PFSK-1 (cell line): ENCODE data around the gene ZNF528.

Source experiments
- FOXP2 ChIP-seq: optimal IDR thresholded peaks from 2 replicates; pipeline ENCODE3; 2011; ENCODE audit warnings: borderline replicate concordance, control low read depth, inconsistent platforms; ENCODE audit not compliant: insufficient read depth; ENCODE audit errors: extremely low read length, extremely low read depth
- POLR2AphosphoS5 ChIP-seq: IDR thresholded peaks from 2 replicates; pipeline ENCODE4 v1.6.1; 2012; ENCODE audit warnings: low read depth, mild to moderate bottlenecking, control low read depth, low read length, moderate library complexity
- SIN3A ChIP-seq: IDR thresholded peaks from 2 replicates; pipeline ENCODE4 v1.6.1; 2012; ENCODE audit warnings: mild to moderate bottlenecking, low read length, moderate library complexity, borderline replicate concordance; ENCODE audit not compliant: insufficient read depth
- TAF1 ChIP-seq: IDR thresholded peaks from 2 replicates; pipeline ENCODE4 v1.6.1; 2012; ENCODE audit warnings: low read length, control low read depth, borderline replicate concordance; ENCODE audit not compliant: insufficient read depth
- TF ChIP-seq, protein P1 (sequence below), 2 experiments: IDR thresholded peaks; 2 replicates each; pipeline versions ENCODE4 v1.6.1 to v1.8.0; 2011 to 2012; ENCODE audit warnings: low read depth in 2 of 2, low read length in 2 of 2, control low read depth in 1 of 2, inconsistent platforms in 1 of 2, mild to moderate bottlenecking in 1 of 2, moderate library complexity in 1 of 2; ENCODE audit not compliant: insufficient read depth in 1 of 2

ZNF528 gene

DNA sequence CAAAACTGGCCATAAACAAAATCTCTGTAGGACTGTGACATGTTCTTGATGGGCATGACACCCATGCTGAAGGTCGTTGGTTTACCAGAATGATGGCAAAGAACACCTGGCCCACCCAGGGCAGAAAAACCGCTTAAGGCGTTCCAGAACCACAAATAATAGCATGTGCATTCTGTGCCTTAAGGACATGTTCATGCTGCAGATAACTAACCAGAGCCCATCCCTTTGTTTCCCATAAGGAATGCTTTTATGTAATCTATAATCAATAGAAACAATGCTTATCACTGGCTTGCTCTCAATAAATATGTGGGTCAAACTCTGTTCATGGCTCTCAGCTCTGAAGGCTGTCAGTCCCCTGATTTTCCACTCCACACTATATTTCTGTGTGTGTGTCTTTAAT, 44.5 kb downstream of the ZNF528 start:
- TF ChIP-seq SIN3A = no peak

DNA sequence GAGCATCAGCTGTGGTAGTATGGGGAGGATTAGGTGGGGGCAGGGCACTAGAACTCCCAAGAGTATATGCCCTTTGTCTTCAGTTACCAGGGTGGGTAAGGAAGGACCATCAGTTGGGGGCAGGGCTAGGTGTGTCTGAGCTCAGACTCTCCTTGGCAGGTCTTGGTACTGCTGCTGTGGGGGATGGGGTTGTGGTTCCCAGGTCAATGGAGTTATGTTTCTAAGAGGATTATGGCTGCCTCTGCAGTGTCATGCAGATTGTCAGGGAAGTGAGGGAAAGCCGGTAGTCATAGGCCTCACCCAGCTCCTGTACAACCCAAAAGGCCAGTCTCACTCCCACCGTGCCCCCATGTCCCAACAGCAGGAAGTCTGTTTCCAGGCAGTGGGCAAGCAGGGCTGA, 46.9 kb downstream of the ZNF528 start:
- TF ChIP-seq FOXP2 (no peak), POLR2AphosphoS5 (no peak), TAF1 (no peak), SIN3A (no peak)
- TF ChIP-seq, protein P1, sequence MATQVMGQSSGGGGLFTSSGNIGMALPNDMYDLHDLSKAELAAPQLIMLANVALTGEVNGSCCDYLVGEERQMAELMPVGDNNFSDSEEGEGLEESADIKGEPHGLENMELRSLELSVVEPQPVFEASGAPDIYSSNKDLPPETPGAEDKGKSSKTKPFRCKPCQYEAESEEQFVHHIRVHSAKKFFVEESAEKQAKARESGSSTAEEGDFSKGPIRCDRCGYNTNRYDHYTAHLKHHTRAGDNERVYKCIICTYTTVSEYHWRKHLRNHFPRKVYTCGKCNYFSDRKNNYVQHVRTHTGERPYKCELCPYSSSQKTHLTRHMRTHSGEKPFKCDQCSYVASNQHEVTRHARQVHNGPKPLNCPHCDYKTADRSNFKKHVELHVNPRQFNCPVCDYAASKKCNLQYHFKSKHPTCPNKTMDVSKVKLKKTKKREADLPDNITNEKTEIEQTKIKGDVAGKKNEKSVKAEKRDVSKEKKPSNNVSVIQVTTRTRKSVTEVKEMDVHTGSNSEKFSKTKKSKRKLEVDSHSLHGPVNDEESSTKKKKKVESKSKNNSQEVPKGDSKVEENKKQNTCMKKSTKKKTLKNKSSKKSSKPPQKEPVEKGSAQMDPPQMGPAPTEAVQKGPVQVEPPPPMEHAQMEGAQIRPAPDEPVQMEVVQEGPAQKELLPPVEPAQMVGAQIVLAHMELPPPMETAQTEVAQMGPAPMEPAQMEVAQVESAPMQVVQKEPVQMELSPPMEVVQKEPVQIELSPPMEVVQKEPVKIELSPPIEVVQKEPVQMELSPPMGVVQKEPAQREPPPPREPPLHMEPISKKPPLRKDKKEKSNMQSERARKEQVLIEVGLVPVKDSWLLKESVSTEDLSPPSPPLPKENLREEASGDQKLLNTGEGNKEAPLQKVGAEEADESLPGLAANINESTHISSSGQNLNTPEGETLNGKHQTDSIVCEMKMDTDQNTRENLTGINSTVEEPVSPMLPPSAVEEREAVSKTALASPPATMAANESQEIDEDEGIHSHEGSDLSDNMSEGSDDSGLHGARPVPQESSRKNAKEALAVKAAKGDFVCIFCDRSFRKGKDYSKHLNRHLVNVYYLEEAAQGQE (IDR thresholded peaks at IDR 0.05; ENCODE audit: insufficient read depth in 1 of 2, low read depth in 2 of 2, low read length in 2 of 2) = no peak

DNA sequence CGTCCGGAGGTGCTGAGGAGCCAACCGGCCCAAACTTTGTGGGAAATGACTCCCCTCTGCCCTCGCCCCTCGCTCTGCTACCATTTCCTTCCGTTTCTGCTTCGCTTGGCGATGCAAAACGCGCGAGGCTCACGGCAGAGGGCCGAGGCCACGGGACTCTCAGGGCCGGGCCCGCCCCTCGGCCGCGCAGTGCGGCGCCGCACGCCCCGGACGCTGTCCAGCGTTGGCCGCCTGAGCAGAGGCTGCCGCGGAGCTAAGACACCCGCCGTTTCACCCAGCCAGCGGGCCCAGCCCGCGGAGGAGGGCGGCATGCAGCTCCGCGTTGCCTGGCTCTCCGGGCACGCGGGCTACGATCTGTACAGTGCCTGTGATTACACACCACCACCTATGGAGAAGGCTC, 53.6 kb downstream of the ZNF528 start:
- TF ChIP-seq FOXP2 (no peak), TAF1 (no peak), POLR2AphosphoS5 (no peak)
- TF ChIP-seq, protein P1 (IDR thresholded peaks at IDR 0.05; ENCODE audit: insufficient read depth in 1 of 2, low read depth in 2 of 2, low read length in 2 of 2) = no peak

DNA sequence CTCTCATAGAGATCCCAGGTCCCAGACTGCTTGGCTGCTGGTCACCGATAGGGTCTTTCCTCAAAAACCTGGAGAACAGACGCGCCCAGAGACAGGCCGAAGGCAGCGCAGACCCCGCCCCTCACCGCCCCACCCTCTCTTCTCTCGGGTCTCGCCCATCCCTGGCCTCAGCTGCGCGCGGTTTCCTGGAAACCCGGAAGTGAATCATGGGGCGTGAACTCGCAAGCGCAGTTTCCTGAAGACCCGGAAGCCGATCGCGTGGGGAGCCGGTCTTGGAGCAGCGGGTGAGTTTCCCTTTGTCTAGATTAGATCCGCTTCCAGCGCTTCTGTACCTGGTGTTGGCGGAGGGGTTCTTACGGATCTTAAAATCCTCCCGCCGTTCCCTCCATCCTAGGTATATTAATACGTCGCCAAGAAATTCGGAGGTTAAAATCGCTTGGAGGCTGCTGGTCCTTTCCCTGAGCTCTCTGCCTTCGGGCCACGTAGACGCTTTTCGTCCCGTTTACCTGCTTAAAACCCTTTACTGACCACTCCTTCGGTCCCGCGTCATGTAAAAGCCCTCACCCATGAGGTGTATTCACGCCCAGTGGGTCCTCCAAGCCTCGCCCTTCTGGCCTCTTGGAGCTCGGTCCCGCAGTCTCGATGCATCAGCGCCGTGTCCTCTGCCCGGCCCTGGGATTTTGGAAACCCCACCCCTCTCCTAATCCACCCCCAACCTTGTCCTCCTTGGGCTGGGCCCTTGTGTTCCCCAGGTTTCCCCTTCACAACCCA, 55.9 kb downstream of the ZNF528 start, which contains the start of gene ZNF578:
TSS of gene ZNF578 (plus strand) at position 230 of the 771 bp plus-strand sequence. CDS start 48,293 bp downstream, outside the sequence.
- TF ChIP-seq, protein P1 (IDR thresholded peaks at IDR 0.05; ENCODE audit: insufficient read depth in 1 of 2, low read depth in 2 of 2, low read length in 2 of 2) = no peak
- TF ChIP-seq TAF1 (no peak), SIN3A (no peak), FOXP2 (no peak), POLR2AphosphoS5 (no peak)

DNA sequence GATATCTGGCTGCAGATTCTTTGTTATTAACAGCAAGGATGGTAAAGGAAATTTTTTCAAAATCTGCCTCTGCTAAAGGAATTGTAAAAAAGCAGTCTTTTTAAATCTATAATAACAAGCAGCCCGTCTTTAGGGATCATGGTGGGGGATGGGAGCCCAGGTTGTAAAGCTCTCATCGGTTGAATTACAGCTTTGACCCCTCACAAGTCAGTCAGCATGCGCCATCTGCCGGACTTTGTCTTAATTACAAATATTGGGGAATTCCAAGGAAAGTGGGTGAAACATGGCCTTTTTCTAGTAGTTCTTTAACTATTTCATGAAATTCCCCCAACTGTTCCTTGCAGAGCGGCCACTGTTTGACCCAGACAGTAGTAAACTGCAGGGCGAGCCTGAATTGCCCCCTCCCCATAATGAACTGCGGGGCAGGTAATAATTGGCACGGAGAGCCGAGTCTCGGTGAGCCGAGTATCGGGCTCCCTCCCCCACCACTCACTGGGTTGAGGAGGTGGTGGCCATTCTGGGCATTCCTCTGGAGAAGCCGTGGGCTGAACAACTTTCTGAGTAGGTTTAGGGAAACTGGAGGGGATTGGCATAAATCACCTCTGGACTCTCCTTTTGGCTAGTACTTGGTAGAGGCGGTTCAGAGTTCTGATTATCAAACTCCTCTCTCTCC, 67.3 kb downstream of the ZNF528 start:
- TF ChIP-seq, protein P1 (IDR thresholded peaks at IDR 0.05; ENCODE audit: insufficient read depth in 1 of 2, low read depth in 2 of 2, low read length in 2 of 2) = no peak
- TF ChIP-seq POLR2AphosphoS5 (no peak), SIN3A (no peak), FOXP2 (no peak)
